Endothelial cell of umbilical vein (primary cell): Measurements from ENCODE around the gene GPHA2. TPM values are rescaled to one million over a fixed set of nuclear protein-coding genes. Genes with fewer than 3 reads are reported as not detected.

Experiments used
- BruUV-seq: library from RNA; stranded (reverse); fragments of 400-500 nt; replicated peaks from 2 replicates; lab custom pipeline; 2021; lab: Mats Ljungman, UMichigan
- CTCF ChIA-PET: fragments of 300-600, 350-600 bp; sonication (Branson Sonifier 250); formaldehyde crosslinking; loops from one replicate; lab custom pipeline; 2021; ENCODE audit warnings: antibody characterized with exemption, inconsistent platforms; lab: Charles Lee
- POLR2A ChIA-PET: fragments of 300-600, 350-600 bp; sonication (Branson Sonifier 250); formaldehyde crosslinking; loops from one replicate; lab custom pipeline; 2021; ENCODE audit warnings: antibody characterized with exemption, inconsistent platforms; lab: Charles Lee
- DNase-seq: peaks from one replicate; pipeline ENCODE4 v3.0.0-alpha.2; 2011; ENCODE audit warnings: low read depth, low spot score
- FAIRE-seq: peaks from 2 replicates; lab custom pipeline; 2011; peaks lifted over from hg19 to GRCh38; lab: Jason Lieb, UNC
- H2AFZ ChIP-seq: 2 replicates; pipeline ENCODE4 v1.6.0; 2012; ENCODE audit warnings: low read depth, low read length, control low read depth, inconsistent platforms
- H3K27ac ChIP-seq: 2 replicates; pipeline ENCODE4 v1.5.1; 2011; ENCODE audit warnings: low read depth, mild to moderate bottlenecking, control low read depth, low read length, moderate library complexity; ENCODE audit not compliant: insufficient read depth
- H3K27me3 ChIP-seq, 2 experiments: 2 replicates each; pipeline versions ENCODE4 v1.6.0 to v1.6.1; 2011; ENCODE audit warnings: low read length in 2 of 2, mixed read lengths in 1 of 2; ENCODE audit not compliant: control insufficient read depth in 2 of 2, insufficient read depth in 2 of 2
- H3K36me3 ChIP-seq, 2 experiments: 2 replicates in 1 of 2; 3 replicates in 1 of 2; pipeline ENCODE4 v1.5.1; 2011; ENCODE audit warnings: low read length in 2 of 2, mild to moderate bottlenecking in 1 of 2, moderate library complexity in 1 of 2; ENCODE audit not compliant: control insufficient read depth in 2 of 2, insufficient read depth in 2 of 2; ENCODE audit errors: extremely low read depth in 1 of 2
- H3K4me1 ChIP-seq: 3 replicates; pipeline ENCODE4 v1.5.1; 2011; ENCODE audit warnings: mild to moderate bottlenecking, low read length; ENCODE audit not compliant: control insufficient read depth, insufficient read depth; ENCODE audit errors: extremely low read depth
- H3K4me2 ChIP-seq: 2 replicates; pipeline ENCODE4 v1.6.1; 2011; ENCODE audit warnings: low read length, control low read depth, mixed read lengths; ENCODE audit not compliant: insufficient read depth
- H3K4me3 ChIP-seq, 3 experiments: fragments of 200-600 bp in 1 of 3; sonication (generic), shearing (Covaris generic) in 1 of 3; replicated peaks in 1 of 3; 2 replicates each; pipeline ENCODE4 v1.5.1; 2011 to 2016; ENCODE audit warnings: control low read depth in 3 of 3, low read length in 3 of 3, mild to moderate bottlenecking in 2 of 3, inconsistent platforms in 1 of 3, low read depth in 1 of 3, moderate library complexity in 1 of 3; ENCODE audit not compliant: insufficient read depth in 1 of 3
- H3K79me2 ChIP-seq: 2 replicates; pipeline ENCODE4 v1.6.0; 2012; ENCODE audit warnings: low read length, inconsistent platforms; ENCODE audit not compliant: control insufficient read depth, insufficient read depth
- H3K9ac ChIP-seq: replicated peaks from 2 replicates; pipeline ENCODE3; 2011; ENCODE audit warnings: low read length, control low read depth; ENCODE audit not compliant: insufficient read depth; ENCODE audit errors: extremely low read depth
- H3K9me1 ChIP-seq: replicated peaks from 3 replicates; pipeline ENCODE4 v1.6.0; 2011; ENCODE audit warnings: mild to moderate bottlenecking, low read length; ENCODE audit not compliant: control insufficient read depth, insufficient read depth; ENCODE audit errors: extremely low read depth
- H3K9me3 ChIP-seq: replicated peaks from 2 replicates; pipeline ENCODE4 v1.5.1; 2012; ENCODE audit warnings: low read length, inconsistent platforms; ENCODE audit not compliant: control insufficient read depth, insufficient read depth
- H4K20me1 ChIP-seq: replicated peaks from 2 replicates; pipeline ENCODE3; 2011; ENCODE audit warnings: mild to moderate bottlenecking, low read length; ENCODE audit not compliant: control insufficient read depth, insufficient read depth; ENCODE audit errors: extremely low read depth
- JUN ChIP-seq: IDR thresholded peaks from 2 replicates; pipeline ENCODE4 v1.6.1; 2011; ENCODE audit warnings: borderline replicate concordance, low read depth; ENCODE audit not compliant: insufficient read length, insufficient read depth
- POLR2A ChIP-seq: IDR thresholded peaks from 2 replicates; pipeline ENCODE4 v1.6.1; 2012; ENCODE audit warnings: low read depth, mild to moderate bottlenecking, control low read depth, low read length
- POLR2AphosphoS5 ChIP-seq: IDR thresholded peaks from 2 replicates; pipeline ENCODE4 v1.6.1; 2012; ENCODE audit warnings: low read depth, mild to moderate bottlenecking, control low read depth, low read length, moderate library complexity; ENCODE audit not compliant: insufficient read depth
- dilution Hi-C: fragments of 300-500 bp; cut with MboI; formaldehyde crosslinking; loops from one replicate; pipeline ENCODE4 v1.15.0; 2019; ENCODE audit warnings: low sequenced_read_pairs; ENCODE audit not compliant: extremely low pct_ligation_motif_present
- intact Hi-C: fragments of 100-400 bp; cut with micrococcal nuclease; formaldehyde crosslinking; loops from one replicate; pipeline ENCODE4 v1.10.0; 2022
- polyA plus RNA-seq, 4 experiments: library from polyadenylated mRNA; depleted of rRNA in 3 of 4; stranded (reverse) in 3 of 4; unstranded in 1 of 4; fragments of >200 nt; gene quantifications; 2 replicates each; pipeline versions ENCODE4 v1.2.1 to v1.2.3, GENCODE V29; 2011 to 2012; ENCODE audit warnings: missing spikeins in 1 of 4
- total RNA-seq: library from RNA; stranded (reverse); gene quantifications from 2 replicates; pipeline ENCODE4 v1.2.3, GENCODE V29; 2021
- TF ChIP-seq, protein P1 (sequence below): IDR thresholded peaks from 2 replicates; pipeline ENCODE4 v1.6.1; 2011; ENCODE audit not compliant: insufficient read depth, insufficient read length

The GPHA2 gene
- total and polyA plus RNA-seq, 2 donors (not counting 3 experiments of a cell fraction or from before 2014, with no cell fraction given) = not detected

DNA sequence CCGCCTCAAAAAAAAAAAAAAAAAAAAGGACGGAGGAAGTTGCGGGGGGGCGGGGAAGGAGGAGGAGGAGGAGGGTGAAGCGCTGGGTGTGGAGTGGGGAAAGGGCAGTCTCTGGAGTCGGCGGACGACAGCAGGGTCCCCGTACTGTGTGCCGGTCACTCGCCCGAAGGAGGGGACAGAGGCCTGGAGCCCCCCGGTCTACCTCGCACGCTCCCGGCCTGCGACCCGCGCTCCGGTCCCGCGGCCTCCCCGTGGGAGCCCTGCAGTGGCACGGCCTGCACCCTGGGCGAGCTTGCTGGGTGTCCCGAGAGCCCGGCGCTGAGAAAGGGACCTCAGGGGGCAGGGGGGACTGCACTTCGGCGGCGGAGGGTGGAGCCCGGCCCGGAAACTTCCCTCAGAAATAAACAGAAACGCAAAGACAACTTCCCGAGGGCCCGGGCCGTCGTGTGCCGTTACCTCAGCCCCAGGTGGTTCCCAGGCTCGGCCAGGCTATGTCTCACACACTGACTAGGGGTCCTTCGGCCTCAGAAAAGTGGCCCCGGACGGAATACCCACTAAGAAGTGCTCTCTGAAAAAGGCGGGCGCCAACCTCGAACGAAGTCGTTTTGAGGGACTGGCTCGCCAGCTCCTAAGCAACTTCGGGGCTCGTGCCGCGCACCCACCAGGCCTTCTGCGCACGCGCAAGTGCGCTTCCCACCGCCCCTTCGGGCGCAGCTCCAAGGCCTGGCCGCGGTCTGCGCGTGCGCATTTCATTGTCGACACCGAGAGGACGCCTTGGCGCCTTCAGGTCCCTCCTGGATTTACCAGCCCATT is 35.9 kb upstream of the GPHA2 start, which contains the start of gene MAJIN:
MAJIN (minus strand) TSS at position 688 of the 813 bp plus-strand sequence. CDS start 12,703 bp downstream, outside the sequence.
- no peaks in the 10 kb centered on the region for H3K27me3 ChIP-seq
- peak within 1 kb of the TSS; percentile 66 for H3K4me2 ChIP-seq
- no peaks in the 10 kb centered on the region for H3K79me2 ChIP-seq
- peaks cover 15% of the 10 kb centered on the region for H3K4me1 ChIP-seq
- peak within 1 kb of the TSS; percentile 89 for H2AFZ ChIP-seq
- dilution Hi-C loops (no loop called here), intact Hi-C loops (loop anchor here (5.0 kb wide), 1 partner anchor 54 kb away; the partner anchor contains the start of gene ATG2A)
- H3K4me3 ChIP-seq = peak within 1 kb of the TSS in 2 of 3 experiments; percentile 8 to 19
- ChIA-PET POLR2A (no interaction called here), CTCF (interaction anchor here (0.9 to 1.8 kb wide), 5 partner anchors 25 to 127 kb away, joined by 3 to 10 read pairs (median 5); partner anchors contain the start of genes ARL2, BATF2 and CDC42BPG)
- no TSS peak for BruUV-seq
- H3K9ac ChIP-seq = no peak within 1 kb of the TSS
- no peaks in the 10 kb centered on the region for H4K20me1 ChIP-seq
- H3K9me1 ChIP-seq = no peaks in the 10 kb centered on the region
- FAIRE-seq = peak; percentile 94
- no peaks in the 10 kb centered on the region for H3K9me3 ChIP-seq
- no peaks in the 10 kb centered on the region for H3K36me3 ChIP-seq
- TF ChIP-seq, protein P1, sequence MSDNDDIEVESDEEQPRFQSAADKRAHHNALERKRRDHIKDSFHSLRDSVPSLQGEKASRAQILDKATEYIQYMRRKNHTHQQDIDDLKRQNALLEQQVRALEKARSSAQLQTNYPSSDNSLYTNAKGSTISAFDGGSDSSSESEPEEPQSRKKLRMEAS = peak; percentile 69
- TF ChIP-seq POLR2A (no peak), POLR2AphosphoS5 (peak; percentile 52)
- DNase-seq = peak; percentile 90
- no peak within 1 kb of the TSS for H3K27ac ChIP-seq

GRCh38 chr11:64970731-64971151 is 35.0 kb upstream of the GPHA2 start:
- Histone ChIP-seq H3K27ac (no peak overlapping the region), H4K20me1 (no peaks in the 10 kb centered on the region), H3K36me3 (no peaks in the 10 kb centered on the region), H3K4me1 (peaks cover 15% of the 10 kb centered on the region), H2AFZ (no peak overlapping the region), H3K79me2 (no peaks in the 10 kb centered on the region), H3K9ac (no peak overlapping the region), H3K27me3 (no peaks in the 10 kb centered on the region), H3K4me2 (no peak overlapping the region), H3K9me3 (no peaks in the 10 kb centered on the region), H3K9me1 (no peaks in the 10 kb centered on the region), H3K4me3 (no peak overlapping the region)
- CTCF ChIA-PET = no interaction called here
- peak; percentile 20 for TF ChIP-seq JUN
- TF ChIP-seq POLR2A = no peak
- POLR2A ChIA-PET = no interaction called here
- peak; percentile 48 for DNase-seq
- FAIRE-seq = no peak
- dilution Hi-C loops = no loop called here
- intact Hi-C loops = loop anchor here (5.0 kb wide), 1 partner anchor 53 kb away; the partner anchor contains the start of gene ATG2A
- BruUV-seq = no TSS peak
